NCI-H146 treated with DMSO at 0.1 percent for 48 hours (cell line): ENCODE measurements around the gene MDFIC.
"Not testable (repeated sequence)": the region's sequence is repeated elsewhere in the genome, so short reads cannot be mapped to it uniquely, and the experiment has no call there.

Source experiments
- DNase-seq: peaks from one replicate; lab custom pipeline; 2025; ENCODE audit not compliant: unreplicated experiment; lab: John Stamatoyannopoulos, UW

Gene MDFIC

GRCh38 chr7:114922026-114922651 is at the start of gene MDFIC:
TSS of gene MDFIC (plus strand) at chr7:114922094. CDS start at chr7:114923034, 940 bp downstream.
- DNase-seq: no peak

GRCh38 chr7:114874170-114874569 is 47.7 kb upstream of the MDFIC start:
- no peak for DNase-seq

- DNase-seq: no peak
Measured at GRCh38 chr7:114875186-114875585, 46.7 kb upstream of the MDFIC start.

GRCh38 chr7:114879554-114879953 is 42.3 kb upstream of the MDFIC start:
- no peak for DNase-seq

- no peak for DNase-seq
Measured at GRCh38 chr7:114885836-114886235, 36.1 kb upstream of the MDFIC start.

GRCh38 chr7:114886241-114886640 is 35.7 kb upstream of the MDFIC start:
- DNase-seq: no peak

GRCh38 chr7:114889116-114889515 is 32.8 kb upstream of the MDFIC start:
- DNase-seq: not testable (repeated sequence)

- no peak for DNase-seq
Measured at GRCh38 chr7:114889646-114890285, 32.1 kb upstream of the MDFIC start.

GRCh38 chr7:114890561-114890960 is 31.3 kb upstream of the MDFIC start:
- DNase-seq: no peak

GRCh38 chr7:114900127-114900526 is 21.8 kb upstream of the MDFIC start:
- no peak for DNase-seq

- DNase-seq: no peak
Measured at GRCh38 chr7:114901771-114902170, 20.1 kb upstream of the MDFIC start.

GRCh38 chr7:114903131-114903530 is 18.8 kb upstream of the MDFIC start:
- no peak for DNase-seq

GRCh38 chr7:114910787-114911186 is 11.1 kb upstream of the MDFIC start:
- DNase-seq: no peak

- no peak for DNase-seq
Measured at GRCh38 chr7:114911411-114911810, 10.5 kb upstream of the MDFIC start.

- no peak for DNase-seq
Measured at GRCh38 chr7:114916261-114916892, 5.5 kb upstream of the MDFIC start.

GRCh38 chr7:114917211-114917839 is 4.6 kb upstream of the MDFIC start:
- DNase-seq: no peak

GRCh38 chr7:114919587-114919986 is 2.3 kb upstream of the MDFIC start:
- no peak for DNase-seq

GRCh38 chr7:114921631-114922025 is 266 bp upstream of the MDFIC start:
- no peak for DNase-seq

- DNase-seq: no peak
Measured at GRCh38 chr7:114922652-114923402, 933 bp downstream of the MDFIC start.

GRCh38 chr7:114923403-114923713 is 1.5 kb downstream of the MDFIC start:
- DNase-seq: no peak

GRCh38 chr7:114924038-114924712 is 2.3 kb downstream of the MDFIC start:
- no peak for DNase-seq
